K562 (cell line): Measurements from ENCODE around the gene GP2. TPM values are rescaled to one million over a fixed set of nuclear protein-coding genes. Genes with fewer than 3 reads are reported as not detected.
A peak's percentile ranks its signal among the peaks of the same experiment; 100 is the strongest.

Experiments
- ATAC-seq: fragments of 200-7000 bp; cut with Tn5 transposase; 3 replicates; pipeline ENCODE4 v1.9.1; 2020; ENCODE audit warnings: moderate library complexity
- BruUV-seq: library from RNA; stranded (reverse); fragments of 400-500 nt; replicated peaks from 2 replicates; lab custom pipeline; 2021; lab: Mats Ljungman, UMichigan
- CTCF ChIA-PET: fragments of 300-600 bp; formaldehyde crosslinking; extraction: SDS; loops from one replicate; lab custom pipeline; 2021; ENCODE audit warnings: low intra/inter-chr PET ratio; lab: Yijun Ruan, JAX
- POLR2A ChIA-PET: fragments of 300-600, 350-650 bp; sonication (Branson Sonifier 250); formaldehyde crosslinking; extraction: SDS; loops from one replicate; lab custom pipeline; 2021; ENCODE audit warnings: antibody characterized with exemption, inconsistent platforms; lab: Yijun Ruan, JAX
- DNase-seq, 4 experiments: peaks; one replicate each; pipeline versions ENCODE4 v3.0.0 to v3.0.0-alpha.2; 2011 to 2018; ENCODE audit warnings: low spot score in 3 of 4, mixed read lengths in 3 of 4; ENCODE audit errors: extremely low read depth in 1 of 4
- FAIRE-seq: peaks from 2 replicates; lab custom pipeline; 2011; peaks lifted over from hg19 to GRCh38; lab: Jason Lieb, UNC
- H2AFZ ChIP-seq: 2 replicates; pipeline ENCODE4 v1.6.0; 2011; ENCODE audit warnings: low read depth, low read length, control low read depth, inconsistent platforms
- H3K27ac ChIP-seq: fragments of 200-600 bp; 3 replicates; pipeline ENCODE4 v1.8.0; 2011; ENCODE audit warnings: low read depth, mild to moderate bottlenecking, control low read depth, inconsistent platforms, low read length, moderate library complexity, mixed read lengths; ENCODE audit errors: extremely low read depth
- H3K27me3 ChIP-seq, 2 experiments: fragments of 300-600 bp in 1 of 2; 2 replicates in 1 of 2; 3 replicates in 1 of 2; pipeline versions ENCODE4 v1.6.0 to v1.8.0; 2011; ENCODE audit warnings: inconsistent platforms in 2 of 2, low read length in 2 of 2, mild to moderate bottlenecking in 1 of 2, mixed read lengths in 1 of 2, moderate library complexity in 1 of 2; ENCODE audit not compliant: control insufficient read depth in 2 of 2, insufficient read depth in 2 of 2
- H3K36me3 ChIP-seq: fragments of 300-600 bp; 3 replicates; pipeline ENCODE4 v1.8.0; 2011; ENCODE audit warnings: mild to moderate bottlenecking, low read length, inconsistent platforms; ENCODE audit not compliant: control insufficient read depth, insufficient read depth
- H3K4me1 ChIP-seq, 2 experiments: fragments of 200-600 bp in 1 of 2; replicated peaks in 1 of 2; 2 replicates in 1 of 2; 3 replicates in 1 of 2; pipeline versions ENCODE4 v1.5.1 to v1.8.0; 2011; ENCODE audit warnings: inconsistent platforms in 2 of 2, low read length in 2 of 2, mild to moderate bottlenecking in 1 of 2, mixed read lengths in 1 of 2, moderate library complexity in 1 of 2; ENCODE audit not compliant: control insufficient read depth in 2 of 2, insufficient read depth in 2 of 2
- H3K4me2 ChIP-seq: 2 replicates; pipeline ENCODE4 v1.6.1; 2011; ENCODE audit warnings: low read length, control low read depth, inconsistent platforms, mixed read lengths; ENCODE audit not compliant: insufficient read depth
- H3K4me3 ChIP-seq: fragments of 200-600 bp; sonication (generic), shearing (Covaris generic); 2 replicates; pipeline ENCODE4 v1.5.1; 2016; ENCODE audit warnings: control low read depth, inconsistent platforms
- H3K79me2 ChIP-seq: fragments of 200-600 bp; 3 replicates; pipeline ENCODE4 v1.8.0; 2011; ENCODE audit warnings: low read length, inconsistent platforms; ENCODE audit not compliant: control insufficient read depth, insufficient read depth
- H3K9ac ChIP-seq, 2 experiments: 2 replicates each; pipeline versions ENCODE4 v1.6.0 to v1.6.1; 2011; ENCODE audit warnings: low read depth in 2 of 2, low read length in 2 of 2, control low read depth in 1 of 2, inconsistent platforms in 1 of 2, mild to moderate bottlenecking in 1 of 2, mixed read lengths in 1 of 2; ENCODE audit not compliant: insufficient read depth in 1 of 2
- H3K9me1 ChIP-seq: one replicate; pipeline ENCODE4 v1.6.0; 2011; ENCODE audit warnings: inconsistent platforms, mild to moderate bottlenecking, low read length, moderate library complexity; ENCODE audit not compliant: control insufficient read depth, insufficient read depth
- H3K9me3 ChIP-seq: replicated peaks from 2 replicates; pipeline ENCODE4 v1.5.1; 2011; ENCODE audit warnings: low read depth, low read length, inconsistent platforms; ENCODE audit not compliant: control insufficient read depth, insufficient read depth
- H4K20me1 ChIP-seq: replicated peaks from 2 replicates; pipeline ENCODE4 v1.6.1; 2011; ENCODE audit warnings: low read length, inconsistent platforms, mixed read lengths; ENCODE audit not compliant: control insufficient read depth, insufficient read depth
- BACH1 ChIP-seq: fragments of 200-800 bp; sonication (Bioruptor generic); IDR thresholded peaks from 2 replicates; pipeline ENCODE4 v1.6.1; 2016; ENCODE audit warnings: missing genetic modification characterization, missing compliant biosample characterization
- JUND ChIP-seq, 2 experiments: IDR thresholded peaks; 2 replicates in 1 of 2; 3 replicates in 1 of 2; pipeline ENCODE4 v1.6.1; 2011; ENCODE audit warnings: borderline replicate concordance in 2 of 2, low read depth in 2 of 2, low read length in 2 of 2, improper control_type of control experiment in 1 of 2, missing biosample characterization in 1 of 2, missing genetic modification characterization in 1 of 2, missing genetic modification reagents in 1 of 2
- MAFG ChIP-seq: fragments of 450-650 bp; conservative IDR thresholded peaks from 2 replicates; pipeline ENCODE4 v1.6.1; 2016; ENCODE audit warnings: missing genetic modification characterization, missing compliant biosample characterization
- SMARCA4 ChIP-seq: fragments of 450-650 bp; IDR thresholded peaks from 2 replicates; pipeline ENCODE4 v1.6.1; 2016
- SMARCC2 ChIP-seq: fragments of 450-650 bp; IDR thresholded peaks from 2 replicates; pipeline ENCODE4 v1.6.1; 2017; ENCODE audit warnings: antibody characterized with exemption, moderate library complexity, mild to moderate bottlenecking, low read depth
- ZBTB11 ChIP-seq, 3 experiments: fragments of 200-800 bp in 1 of 3; fragments of 250-450 bp in 1 of 3; fragments of 450-650 bp in 1 of 3; sonication (Bioruptor Pico) in 1 of 3; sonication (Bioruptor generic) in 1 of 3; formaldehyde crosslinking in 1 of 3; IDR thresholded peaks; 2 replicates each; pipeline versions ENCODE4 v1.6.1 to v1.8.0; 2016 to 2022; ENCODE audit warnings: mild to moderate bottlenecking in 2 of 3, missing genetic modification characterization in 2 of 3, missing compliant biosample characterization in 1 of 3, moderate library complexity in 1 of 3
- WGBS: fragments of 100-300 bp; shearing (Covaris generic); methylation state at CpG from one replicate; pipeline ENCODE4 v1.1.6; 2016; ENCODE audit warnings: low coverage, mixed read lengths; ENCODE audit not compliant: insufficient coverage; ENCODE audit errors: missing lambda C conversion rate; 5-methylcytosine and 5-hydroxymethylcytosine counted together
- in situ Hi-C: fragments of 300-500 bp; cut with MboI; formaldehyde crosslinking; loops from 4 replicates; pipeline ENCODE4 v1.15.0; 2018; ENCODE audit warnings: inconsistent platforms, mixed read lengths
- intact Hi-C: fragments of 100-400 bp; cut with micrococcal nuclease; formaldehyde crosslinking; loops from 2 replicates; pipeline ENCODE4 v1.14.2; 2022
- polyA plus RNA-seq, 8 experiments: library from polyadenylated mRNA; depleted of rRNA in 4 of 8; stranded (reverse) in 5 of 8; unstranded in 3 of 8; fragments of >200 nt; fragmentation: Nextera tagmentation in 2 of 8; fragmentation: Illumina TruSeq in 1 of 8; extraction: Ambion mirVana in 2 of 8; extraction: Trizol in 1 of 8; gene quantifications; 2 replicates each; pipeline versions ENCODE4 v1.2.1 to v1.2.3, GENCODE V29; 2011 to 2014; ENCODE audit warnings: inconsistent platforms in 1 of 8, missing spikeins in 1 of 8
- total RNA-seq, 7 experiments: library from RNA; depleted of rRNA in 6 of 7; stranded (reverse); fragments of >200 nt in 6 of 7; fragmentation: Illumina TruSeq in 2 of 7; extraction: Trizol in 2 of 7; gene quantifications; 2 replicates each; pipeline versions ENCODE4 v1.2.1 to v1.2.3, GENCODE V29; 2011 to 2021; ENCODE audit warnings: low replicate concordance in 1 of 7
- TF ChIP-seq, protein P1 (sequence below): fragments of 250-450 bp; sonication (Bioruptor Pico); IDR thresholded peaks from 2 replicates; pipeline ENCODE4 v1.5.0; 2020; ENCODE audit warnings: mild to moderate bottlenecking, borderline replicate concordance

Gene GP2
- total and polyA plus RNA-seq, 9 of the 15 experiments (the other 6 are each of a cell fraction or from before 2014, with no cell fraction given): 5.9 TPM; not detected in 8

DNA sequence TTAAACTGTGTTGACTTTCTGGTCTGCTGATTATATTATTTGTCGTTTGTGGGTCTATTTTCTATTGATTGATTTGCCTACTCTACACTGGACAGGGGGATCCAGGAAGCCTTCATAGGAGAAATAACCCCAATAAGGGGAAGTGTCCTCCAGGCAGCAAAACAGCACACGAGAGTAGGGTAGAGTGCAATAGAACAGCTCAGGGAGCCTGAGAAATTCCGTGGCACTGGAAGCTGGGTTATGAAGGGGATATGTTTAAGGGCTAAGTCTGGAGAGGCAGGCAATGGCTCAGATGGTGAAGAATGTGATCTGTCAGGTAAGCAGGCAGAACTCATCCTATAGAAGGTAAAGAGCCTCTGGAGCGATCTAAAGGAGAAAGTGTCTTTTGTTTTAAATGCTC, 20.9 kb downstream of the GP2 start:
- no peak overlapping the region for H2AFZ ChIP-seq
- H3K36me3 ChIP-seq: no peaks in the 10 kb centered on the region
- ATAC-seq (no peak), DNase-seq (no peak), FAIRE-seq (no peak)
- H3K27ac ChIP-seq: no peak overlapping the region
- H3K4me2 ChIP-seq: no peak overlapping the region
- H3K4me1 ChIP-seq: peaks cover 2 to 11% of the 10 kb centered on the region in 2 experiments; a peak in 3 of 5 replicates
- intact Hi-C loops: no loop called here
- no peaks in the 10 kb centered on the region for H3K9me3 ChIP-seq
- in situ Hi-C loops: loop anchor here (10.0 kb wide), 1 partner anchor 702 kb away; no protein-coding TSS in a partner anchor
- ChIA-PET POLR2A (no interaction called here), CTCF (no interaction called here)
- TF ChIP-seq, protein P1, sequence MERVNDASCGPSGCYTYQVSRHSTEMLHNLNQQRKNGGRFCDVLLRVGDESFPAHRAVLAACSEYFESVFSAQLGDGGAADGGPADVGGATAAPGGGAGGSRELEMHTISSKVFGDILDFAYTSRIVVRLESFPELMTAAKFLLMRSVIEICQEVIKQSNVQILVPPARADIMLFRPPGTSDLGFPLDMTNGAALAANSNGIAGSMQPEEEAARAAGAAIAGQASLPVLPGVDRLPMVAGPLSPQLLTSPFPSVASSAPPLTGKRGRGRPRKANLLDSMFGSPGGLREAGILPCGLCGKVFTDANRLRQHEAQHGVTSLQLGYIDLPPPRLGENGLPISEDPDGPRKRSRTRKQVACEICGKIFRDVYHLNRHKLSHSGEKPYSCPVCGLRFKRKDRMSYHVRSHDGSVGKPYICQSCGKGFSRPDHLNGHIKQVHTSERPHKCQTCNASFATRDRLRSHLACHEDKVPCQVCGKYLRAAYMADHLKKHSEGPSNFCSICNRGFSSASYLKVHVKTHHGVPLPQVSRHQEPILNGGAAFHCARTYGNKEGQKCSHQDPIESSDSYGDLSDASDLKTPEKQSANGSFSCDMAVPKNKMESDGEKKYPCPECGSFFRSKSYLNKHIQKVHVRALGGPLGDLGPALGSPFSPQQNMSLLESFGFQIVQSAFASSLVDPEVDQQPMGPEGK: no peak
- no peaks in the 10 kb centered on the region for H3K79me2 ChIP-seq
- WGBS: 0% methylated on average over 4 of the region's 4 CpGs
- 0 out of 2 replicates have a peak, but pooled peaks cover 4% of the 10 kb centered on the region for H4K20me1 ChIP-seq
- no peaks in the 10 kb centered on the region; a peak in 1 of 5 replicates for H3K27me3 ChIP-seq
- H3K4me3 ChIP-seq: no peak overlapping the region
- no peak overlapping the region for H3K9ac ChIP-seq
- H3K9me1 ChIP-seq: no peaks in the 10 kb centered on the region
- BruUV-seq: no TSS peak

GRCh38 chr16:20303012-20303411, 24.3 kb downstream of the GP2 start:
- Histone ChIP-seq H3K9me1 (no peaks in the 10 kb centered on the region), H3K36me3 (no peaks in the 10 kb centered on the region), H3K27me3 (no peaks in the 10 kb centered on the region; a peak in 1 of 5 replicates), H2AFZ (no peak overlapping the region), H3K4me2 (peak overlapping the region; percentile 46; the same call in 1 of the 2 replicates), H4K20me1 (0 out of 2 replicates have a peak, but pooled peaks cover 4% of the 10 kb centered on the region), H3K9me3 (no peaks in the 10 kb centered on the region), H3K9ac (no peak overlapping the region), H3K4me3 (no peak overlapping the region), H3K27ac (no peak overlapping the region), H3K4me1 (peaks cover 2 to 11% of the 10 kb centered on the region in 2 experiments; a peak in 3 of 5 replicates), H3K79me2 (no peaks in the 10 kb centered on the region)
- ATAC-seq (peak; percentile 80), DNase-seq (peak; percentile 14 to 30 (median 22)), FAIRE-seq (peak; percentile 77)
- 2% methylated on average over 4 of the region's 4 CpGs for WGBS
- POLR2A ChIA-PET: no interaction called here
- in situ Hi-C loops: loop anchor here (5.0 to 10.0 kb wide), 2 partner anchors 396 to 698 kb away; no protein-coding TSS in a partner anchor
- CTCF ChIA-PET: interaction anchor here (0.6 kb wide), 1 partner anchor 1257 kb away, joined by 3 read pairs; no protein-coding TSS in a partner anchor
- intact Hi-C loops: no loop called here
- BruUV-seq: no TSS peak
- TF ChIP-seq ZBTB11 (CRISPR knock-in tag; IDR thresholded peaks at IDR 0.05) (peak in 1 of 3 experiments; percentile 79; a peak in 2 of 6 replicates), JUND (IDR thresholded peaks at IDR 0.05; ENCODE audit: borderline replicate concordance, low read depth, low read length) (peak; percentile 87), JUND (tag; IDR thresholded peaks at IDR 0.05; ENCODE audit: borderline replicate concordance, low read depth, low read length) (peak; percentile 84; the same call in 2 of the 3 replicates), SMARCC2 (peak; percentile 34; the same call in 1 of the 2 replicates), MAFG (tag) (peak; percentile 95), BACH1 (tag) (0 out of 2 replicates have a peak, but pooled peaks have one; percentile 58), SMARCA4 (peak; percentile 81)
